H1 (cell line): Measurements from ENCODE around the gene ZDHHC8. TPM values are rescaled to one million over a fixed set of nuclear protein-coding genes. Genes with fewer than 3 reads are reported as not detected.

Source experiments
- ASH2L ChIP-seq: fragments of 200-600, 300-600 bp; sonication (generic); IDR thresholded peaks from one replicate; pipeline ENCODE4 v1.7.1; 2017; ENCODE audit warnings: low read length
- CEBPB ChIP-seq: IDR thresholded peaks from 2 replicates; pipeline ENCODE4 v1.6.1; 2012; ENCODE audit warnings: low read depth, low read length
- GTF2F1 ChIP-seq: IDR thresholded peaks from 2 replicates; pipeline ENCODE4 v1.6.1; 2012; ENCODE audit warnings: low read depth, low read length, improper control_type of control experiment, borderline replicate concordance
- KDM1A ChIP-seq: fragments of 200-600, 300-600 bp; sonication (generic); IDR thresholded peaks from 2 replicates; pipeline ENCODE4 v1.7.1; 2016; ENCODE audit warnings: mild to moderate bottlenecking, low read length, borderline replicate concordance
- POLR2AphosphoS5 ChIP-seq: IDR thresholded peaks from 2 replicates; pipeline ENCODE4 v1.6.1; 2011; ENCODE audit warnings: low read depth, low read length
- SIX5 ChIP-seq: IDR thresholded peaks from 2 replicates; pipeline ENCODE4 v1.6.1; 2011; ENCODE audit warnings: mild to moderate bottlenecking, low read depth, low read length
- SP2 ChIP-seq: IDR thresholded peaks from 2 replicates; pipeline ENCODE4 v1.6.1; 2012; ENCODE audit warnings: mild to moderate bottlenecking, low read length, inconsistent platforms
- SUZ12 ChIP-seq: fragments of 200-600 bp; sonication (generic); IDR thresholded peaks from 2 replicates; pipeline ENCODE4 v1.6.1; 2012; ENCODE audit warnings: mild to moderate bottlenecking, inconsistent platforms, low read length, moderate library complexity, mixed read lengths
- ZNF274 ChIP-seq: IDR thresholded peaks from 2 replicates; pipeline ENCODE4 v1.7.0; 2012; ENCODE audit warnings: low read length, borderline replicate concordance; ENCODE audit errors: extremely low read depth
- polyA plus RNA-seq, 7 experiments: library from polyadenylated mRNA; depleted of rRNA in 3 of 7; stranded (reverse) in 5 of 7; unstranded in 2 of 7; fragments of >200 nt in 5 of 7; fragments of 200-250 nt in 2 of 7; gene quantifications; 1 replicate in 5 of 7; 2 replicates in 1 of 7; 4 replicates in 1 of 7; pipeline versions ENCODE4 v1.2.1 to v1.2.3, GENCODE V29; 2011 to 2013; ENCODE audit warnings: missing spikeins in 2 of 7, mixed read lengths in 2 of 7
- total RNA-seq: library from RNA; stranded (reverse); fragmentation: NEBNext Ultra II Directional; extraction: Animal tissue kit (Norgen Biotek cat#: 25700); gene quantifications from 2 replicates; pipeline ENCODE4 v1.2.1, GENCODE V29; 2021
- TF ChIP-seq, protein P1 (sequence below): fragments of 300-600 bp; sonication (generic); IDR thresholded peaks from 2 replicates; pipeline ENCODE4 v1.7.1; 2012; ENCODE audit warnings: low read length, moderate library complexity, mild to moderate bottlenecking, inconsistent platforms; ENCODE audit not compliant: insufficient replicate concordance

ZDHHC8 gene
- total and polyA plus RNA-seq, 2 of the 8 experiments (the other 6 are each of a cell fraction or from before 2014, with no cell fraction given): 18.6 to 65.6 TPM

DNA sequence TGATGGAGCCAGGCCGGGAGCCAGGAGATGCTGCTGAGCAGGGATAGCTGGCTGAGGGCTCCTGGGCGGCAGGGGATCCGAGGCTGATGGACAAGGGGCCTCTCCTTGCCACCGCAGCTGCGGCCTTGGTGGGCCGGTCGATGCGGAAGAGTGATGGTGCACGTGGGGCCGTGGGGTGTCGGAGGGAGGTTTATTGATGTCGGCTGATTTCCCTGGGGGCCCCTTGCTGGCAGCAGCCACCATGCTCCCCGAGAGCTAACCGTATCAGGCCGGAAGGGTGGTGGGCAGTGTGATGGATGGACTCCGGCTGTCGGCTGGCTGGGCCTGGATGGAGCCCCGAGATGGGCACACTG is 50.3 kb downstream of the ZDHHC8 start (continued):
- TF ChIP-seq, protein P1, sequence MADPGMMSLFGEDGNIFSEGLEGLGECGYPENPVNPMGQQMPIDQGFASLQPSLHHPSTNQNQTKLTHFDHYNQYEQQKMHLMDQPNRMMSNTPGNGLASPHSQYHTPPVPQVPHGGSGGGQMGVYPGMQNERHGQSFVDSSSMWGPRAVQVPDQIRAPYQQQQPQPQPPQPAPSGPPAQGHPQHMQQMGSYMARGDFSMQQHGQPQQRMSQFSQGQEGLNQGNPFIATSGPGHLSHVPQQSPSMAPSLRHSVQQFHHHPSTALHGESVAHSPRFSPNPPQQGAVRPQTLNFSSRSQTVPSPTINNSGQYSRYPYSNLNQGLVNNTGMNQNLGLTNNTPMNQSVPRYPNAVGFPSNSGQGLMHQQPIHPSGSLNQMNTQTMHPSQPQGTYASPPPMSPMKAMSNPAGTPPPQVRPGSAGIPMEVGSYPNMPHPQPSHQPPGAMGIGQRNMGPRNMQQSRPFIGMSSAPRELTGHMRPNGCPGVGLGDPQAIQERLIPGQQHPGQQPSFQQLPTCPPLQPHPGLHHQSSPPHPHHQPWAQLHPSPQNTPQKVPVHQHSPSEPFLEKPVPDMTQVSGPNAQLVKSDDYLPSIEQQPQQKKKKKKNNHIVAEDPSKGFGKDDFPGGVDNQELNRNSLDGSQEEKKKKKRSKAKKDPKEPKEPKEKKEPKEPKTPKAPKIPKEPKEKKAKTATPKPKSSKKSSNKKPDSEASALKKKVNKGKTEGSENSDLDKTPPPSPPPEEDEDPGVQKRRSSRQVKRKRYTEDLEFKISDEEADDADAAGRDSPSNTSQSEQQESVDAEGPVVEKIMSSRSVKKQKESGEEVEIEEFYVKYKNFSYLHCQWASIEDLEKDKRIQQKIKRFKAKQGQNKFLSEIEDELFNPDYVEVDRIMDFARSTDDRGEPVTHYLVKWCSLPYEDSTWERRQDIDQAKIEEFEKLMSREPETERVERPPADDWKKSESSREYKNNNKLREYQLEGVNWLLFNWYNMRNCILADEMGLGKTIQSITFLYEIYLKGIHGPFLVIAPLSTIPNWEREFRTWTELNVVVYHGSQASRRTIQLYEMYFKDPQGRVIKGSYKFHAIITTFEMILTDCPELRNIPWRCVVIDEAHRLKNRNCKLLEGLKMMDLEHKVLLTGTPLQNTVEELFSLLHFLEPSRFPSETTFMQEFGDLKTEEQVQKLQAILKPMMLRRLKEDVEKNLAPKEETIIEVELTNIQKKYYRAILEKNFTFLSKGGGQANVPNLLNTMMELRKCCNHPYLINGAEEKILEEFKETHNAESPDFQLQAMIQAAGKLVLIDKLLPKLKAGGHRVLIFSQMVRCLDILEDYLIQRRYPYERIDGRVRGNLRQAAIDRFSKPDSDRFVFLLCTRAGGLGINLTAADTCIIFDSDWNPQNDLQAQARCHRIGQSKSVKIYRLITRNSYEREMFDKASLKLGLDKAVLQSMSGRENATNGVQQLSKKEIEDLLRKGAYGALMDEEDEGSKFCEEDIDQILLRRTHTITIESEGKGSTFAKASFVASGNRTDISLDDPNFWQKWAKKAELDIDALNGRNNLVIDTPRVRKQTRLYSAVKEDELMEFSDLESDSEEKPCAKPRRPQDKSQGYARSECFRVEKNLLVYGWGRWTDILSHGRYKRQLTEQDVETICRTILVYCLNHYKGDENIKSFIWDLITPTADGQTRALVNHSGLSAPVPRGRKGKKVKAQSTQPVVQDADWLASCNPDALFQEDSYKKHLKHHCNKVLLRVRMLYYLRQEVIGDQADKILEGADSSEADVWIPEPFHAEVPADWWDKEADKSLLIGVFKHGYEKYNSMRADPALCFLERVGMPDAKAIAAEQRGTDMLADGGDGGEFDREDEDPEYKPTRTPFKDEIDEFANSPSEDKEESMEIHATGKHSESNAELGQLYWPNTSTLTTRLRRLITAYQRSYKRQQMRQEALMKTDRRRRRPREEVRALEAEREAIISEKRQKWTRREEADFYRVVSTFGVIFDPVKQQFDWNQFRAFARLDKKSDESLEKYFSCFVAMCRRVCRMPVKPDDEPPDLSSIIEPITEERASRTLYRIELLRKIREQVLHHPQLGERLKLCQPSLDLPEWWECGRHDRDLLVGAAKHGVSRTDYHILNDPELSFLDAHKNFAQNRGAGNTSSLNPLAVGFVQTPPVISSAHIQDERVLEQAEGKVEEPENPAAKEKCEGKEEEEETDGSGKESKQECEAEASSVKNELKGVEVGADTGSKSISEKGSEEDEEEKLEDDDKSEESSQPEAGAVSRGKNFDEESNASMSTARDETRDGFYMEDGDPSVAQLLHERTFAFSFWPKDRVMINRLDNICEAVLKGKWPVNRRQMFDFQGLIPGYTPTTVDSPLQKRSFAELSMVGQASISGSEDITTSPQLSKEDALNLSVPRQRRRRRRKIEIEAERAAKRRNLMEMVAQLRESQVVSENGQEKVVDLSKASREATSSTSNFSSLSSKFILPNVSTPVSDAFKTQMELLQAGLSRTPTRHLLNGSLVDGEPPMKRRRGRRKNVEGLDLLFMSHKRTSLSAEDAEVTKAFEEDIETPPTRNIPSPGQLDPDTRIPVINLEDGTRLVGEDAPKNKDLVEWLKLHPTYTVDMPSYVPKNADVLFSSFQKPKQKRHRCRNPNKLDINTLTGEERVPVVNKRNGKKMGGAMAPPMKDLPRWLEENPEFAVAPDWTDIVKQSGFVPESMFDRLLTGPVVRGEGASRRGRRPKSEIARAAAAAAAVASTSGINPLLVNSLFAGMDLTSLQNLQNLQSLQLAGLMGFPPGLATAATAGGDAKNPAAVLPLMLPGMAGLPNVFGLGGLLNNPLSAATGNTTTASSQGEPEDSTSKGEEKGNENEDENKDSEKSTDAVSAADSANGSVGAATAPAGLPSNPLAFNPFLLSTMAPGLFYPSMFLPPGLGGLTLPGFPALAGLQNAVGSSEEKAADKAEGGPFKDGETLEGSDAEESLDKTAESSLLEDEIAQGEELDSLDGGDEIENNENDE: no peak
- TF ChIP-seq ASH2L: no peak
- TF ChIP-seq SP2: no peak
- no peak for TF ChIP-seq CEBPB
- no peak for TF ChIP-seq SIX5
- no peak for TF ChIP-seq KDM1A
- no peak for TF ChIP-seq GTF2F1
- TF ChIP-seq SUZ12: no peak
- no peak for TF ChIP-seq ZNF274
- TF ChIP-seq POLR2AphosphoS5: no peak
